SK-N-MC (cell line): ENCODE data around the gene WDR11.

Experiments used
- DNase-seq: peaks from one replicate; pipeline ENCODE4 v3.0.0-alpha.2; 2011; ENCODE audit warnings: low read depth, low spot score
- H3K27ac ChIP-seq: fragments of 200-600 bp; sonication (generic); 2 replicates; pipeline ENCODE4 v1.5.1; 2016; ENCODE audit warnings: mixed run types
- H3K36me3 ChIP-seq: fragments of 200-600 bp; sonication (generic); 2 replicates; pipeline ENCODE4 v1.6.1; 2017; ENCODE audit warnings: antibody characterized with exemption, low read length, mixed read lengths; ENCODE audit not compliant: insufficient read depth
- H3K4me3 ChIP-seq: fragments of 200-600 bp; sonication (generic); 2 replicates; pipeline ENCODE4 v1.5.1; 2016
- H3K9ac ChIP-seq: fragments of 200-600 bp; sonication (generic); 2 replicates; pipeline ENCODE4 v1.8.0; 2017; ENCODE audit warnings: mixed run types, mixed read lengths; ENCODE audit not compliant: insufficient read length
- H3K9me3 ChIP-seq: fragments of 200-600 bp; sonication (generic); 2 replicates; pipeline ENCODE4 v1.6.1; 2017; ENCODE audit warnings: low read depth, mild to moderate bottlenecking, antibody characterized with exemption, low read length, moderate library complexity, mixed read lengths
- EZH2 ChIP-seq: fragments of 200-600 bp; sonication (generic); IDR thresholded peaks from one replicate; pipeline ENCODE4 v1.6.1; 2017; ENCODE audit warnings: antibody characterized with exemption
- FOXP2 ChIP-seq: optimal IDR thresholded peaks from 2 replicates; pipeline ENCODE3; 2011; ENCODE audit warnings: mild to moderate bottlenecking, moderate library complexity; ENCODE audit not compliant: insufficient read depth; ENCODE audit errors: extremely low read length, control extremely low read depth
- POLR2AphosphoS5 ChIP-seq: IDR thresholded peaks from 2 replicates; pipeline ENCODE4 v1.6.1; 2012; ENCODE audit warnings: mild to moderate bottlenecking, low read depth, low read length, borderline replicate concordance

The WDR11 gene

DNA sequence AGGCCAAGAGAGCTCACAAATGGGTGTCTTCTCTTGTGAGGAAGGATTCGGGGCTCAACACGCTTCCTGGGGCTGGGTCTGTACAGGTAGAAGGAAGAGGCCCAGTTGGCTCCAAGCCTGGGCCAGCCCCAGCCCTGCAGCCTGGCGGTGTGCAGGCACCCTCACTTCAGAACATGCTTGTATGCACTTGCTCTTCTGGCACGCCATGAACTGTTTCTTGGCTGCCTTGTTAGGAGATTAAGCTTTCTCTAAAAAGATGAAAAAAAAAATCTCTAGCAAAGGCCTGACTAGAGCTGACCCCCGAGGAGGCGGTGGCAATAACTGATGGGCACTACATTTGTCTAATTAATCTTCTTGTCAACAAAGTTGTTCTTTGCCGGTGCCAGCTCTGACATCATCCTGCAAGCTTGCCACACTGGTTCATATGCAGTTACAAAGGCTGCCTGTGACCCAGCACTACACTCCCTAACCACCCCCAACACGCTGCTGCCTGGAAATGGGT lies 94.7 kb downstream of the WDR11 start:
- Histone ChIP-seq H3K36me3 (no peaks in the 10 kb centered on the region), H3K9ac (no peak overlapping the region), H3K9me3 (no peaks in the 10 kb centered on the region), H3K4me3 (no peak overlapping the region), H3K27ac (no peak overlapping the region)
- DNase-seq = no peak
- no peak for TF ChIP-seq POLR2AphosphoS5
- TF ChIP-seq FOXP2 = no peak
- TF ChIP-seq EZH2 = no peak

DNA sequence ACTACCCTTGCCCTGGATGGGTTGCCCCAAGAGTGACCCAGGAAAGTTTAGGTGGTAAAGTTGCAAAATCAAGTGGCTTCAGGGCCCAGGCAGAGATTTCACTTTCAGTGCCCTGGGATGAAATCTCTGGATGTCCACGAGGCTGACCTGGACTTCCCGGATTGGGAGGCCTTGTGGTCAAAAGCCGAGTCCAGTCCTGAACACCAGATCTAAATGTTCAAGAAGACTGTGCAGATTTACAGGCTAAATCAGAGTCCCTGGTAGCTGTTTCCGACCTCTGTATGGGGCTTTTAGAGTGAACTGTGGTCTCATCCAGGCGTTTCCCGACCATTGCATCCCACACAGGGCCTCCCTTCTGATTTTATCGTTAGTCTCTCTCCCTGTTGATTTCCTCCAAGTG lies 95.3 kb downstream of the WDR11 start:
- TF ChIP-seq FOXP2 (no peak), EZH2 (no peak), POLR2AphosphoS5 (no peak)
- Histone ChIP-seq H3K36me3 (no peaks in the 10 kb centered on the region), H3K9ac (no peak overlapping the region), H3K4me3 (no peak overlapping the region), H3K9me3 (no peaks in the 10 kb centered on the region), H3K27ac (no peak overlapping the region)
- no peak for DNase-seq

DNA sequence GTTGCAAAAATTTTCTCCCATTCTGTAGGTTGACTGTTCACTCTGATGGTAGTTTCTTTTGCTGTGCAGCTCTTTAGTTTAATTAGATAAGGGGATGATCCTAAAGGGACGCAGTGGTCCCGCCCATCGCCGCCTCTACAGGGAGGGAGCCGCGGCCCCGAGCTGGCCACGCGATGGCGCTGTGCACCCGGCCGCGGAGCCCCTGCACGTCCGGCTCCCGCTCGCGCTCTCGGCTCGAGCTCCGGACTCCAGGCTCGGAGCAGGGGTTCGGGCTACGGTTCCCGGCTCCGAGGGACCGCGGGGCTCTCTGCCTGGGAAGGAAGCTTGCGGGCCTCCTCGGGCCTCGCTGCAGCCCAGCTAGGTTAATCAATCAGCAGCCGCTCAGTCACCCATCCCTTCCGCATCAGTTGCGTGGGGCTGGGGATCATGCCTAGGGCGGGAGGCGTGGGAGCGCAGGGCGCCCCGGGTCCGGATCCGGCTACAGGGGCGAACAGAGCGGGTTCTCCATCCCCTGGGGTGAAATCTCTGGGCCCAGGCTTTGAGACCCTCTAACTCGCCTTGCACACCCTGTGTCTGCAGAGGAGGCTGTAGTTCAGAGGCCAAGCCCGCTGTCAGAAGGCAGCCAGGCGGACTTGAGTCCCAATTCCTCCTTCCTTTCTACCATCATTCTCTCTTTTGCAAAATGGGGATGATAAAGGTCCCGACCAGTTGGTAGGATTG lies 97.9 kb downstream of the WDR11 start:
- no peak for DNase-seq
- no peaks in the 10 kb centered on the region for H3K36me3 ChIP-seq
- no peak overlapping the region for H3K4me3 ChIP-seq
- TF ChIP-seq FOXP2 (no peak), POLR2AphosphoS5 (no peak), EZH2 (no peak)
- H3K9ac ChIP-seq = no peak overlapping the region
- H3K27ac ChIP-seq = no peak overlapping the region
- H3K9me3 ChIP-seq = no peaks in the 10 kb centered on the region

DNA sequence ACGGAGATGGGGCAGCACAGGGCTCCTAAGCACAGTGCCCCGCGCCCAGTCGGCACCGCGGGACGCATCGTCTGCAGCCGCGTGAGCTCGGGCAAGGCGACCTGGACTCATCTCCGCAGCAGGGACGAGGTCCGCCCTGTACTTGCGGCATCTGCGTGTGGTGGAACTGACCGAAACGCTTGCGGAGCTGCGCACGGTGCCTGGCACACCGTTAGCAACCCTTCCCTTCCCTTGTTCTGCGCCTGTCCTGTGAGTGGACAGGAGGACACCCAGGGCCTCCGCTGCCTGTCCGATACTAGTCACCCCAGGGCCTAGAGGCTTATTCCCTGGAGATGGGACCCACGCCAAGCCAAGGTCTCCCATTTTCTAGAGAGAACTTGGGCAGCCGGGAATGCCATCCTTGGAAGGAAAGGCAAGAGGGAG lies 98.5 kb downstream of the WDR11 start:
- no peak overlapping the region for H3K4me3 ChIP-seq
- TF ChIP-seq POLR2AphosphoS5 (no peak), FOXP2 (no peak), EZH2 (no peak)
- no peak overlapping the region for H3K27ac ChIP-seq
- H3K9ac ChIP-seq = no peak overlapping the region
- H3K36me3 ChIP-seq = no peaks in the 10 kb centered on the region
- DNase-seq = no peak
- H3K9me3 ChIP-seq = no peaks in the 10 kb centered on the region

DNA sequence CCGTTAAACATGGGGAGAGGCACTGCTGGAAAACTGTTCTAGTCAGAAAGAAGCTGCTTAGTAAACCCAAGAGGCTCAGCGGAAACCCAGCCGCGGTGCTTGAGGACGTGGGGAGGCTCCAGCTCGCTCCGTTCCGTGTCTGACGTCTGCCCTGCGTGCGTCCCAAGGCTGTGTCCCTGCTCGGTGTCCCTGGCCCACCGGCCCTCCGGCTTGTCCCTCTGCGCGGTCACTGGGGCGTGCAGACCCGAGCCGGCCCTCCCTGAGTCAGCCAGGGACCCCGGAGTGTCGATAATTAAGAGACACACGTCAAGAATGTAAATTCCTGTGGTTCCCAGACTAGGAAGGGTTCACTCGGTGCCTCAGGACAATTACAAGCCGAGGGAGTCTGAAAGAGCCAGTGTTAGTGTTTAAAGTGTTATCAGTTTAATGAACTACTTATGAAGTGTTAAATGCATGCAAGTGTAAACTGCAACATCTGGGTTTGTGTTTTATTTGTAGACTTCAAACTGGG lies 98.9 kb downstream of the WDR11 start:
- DNase-seq = no peak
- Histone ChIP-seq H3K36me3 (no peaks in the 10 kb centered on the region), H3K9ac (no peak overlapping the region)

DNA sequence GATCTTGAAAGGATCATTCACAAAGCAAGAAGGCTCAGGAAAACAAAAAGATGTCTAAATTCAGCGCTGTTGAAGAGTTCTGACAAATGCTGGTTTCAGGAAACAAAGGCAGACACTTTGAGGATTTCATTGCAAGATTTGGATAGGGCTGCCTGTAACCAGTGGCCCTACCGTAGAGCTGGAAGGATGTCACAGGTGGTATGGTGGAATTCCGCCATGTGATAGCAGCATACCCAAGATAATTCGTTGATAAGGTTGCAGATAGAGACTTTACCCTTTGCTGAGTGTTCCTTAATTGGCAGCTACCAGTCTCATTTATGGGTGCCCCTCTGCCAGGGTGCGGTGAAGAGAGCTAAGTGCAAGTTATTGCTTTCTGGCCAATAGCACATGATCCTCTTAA lies 100.1 kb downstream of the WDR11 start:
- no peak overlapping the region for H3K27ac ChIP-seq
- no peak overlapping the region for H3K9ac ChIP-seq
- no peak overlapping the region for H3K4me3 ChIP-seq
- TF ChIP-seq EZH2 (no peak), POLR2AphosphoS5 (no peak), FOXP2 (no peak)
- no peaks in the 10 kb centered on the region for H3K9me3 ChIP-seq
- DNase-seq = no peak
- H3K36me3 ChIP-seq = no peaks in the 10 kb centered on the region

More for the DNA sequence above, 98.9 kb downstream of the WDR11 start:
- no peak overlapping the region for H3K27ac ChIP-seq
- H3K4me3 ChIP-seq = no peak overlapping the region
- TF ChIP-seq FOXP2 (no peak), POLR2AphosphoS5 (no peak), EZH2 (no peak)
- no peaks in the 10 kb centered on the region for H3K9me3 ChIP-seq

DNA sequence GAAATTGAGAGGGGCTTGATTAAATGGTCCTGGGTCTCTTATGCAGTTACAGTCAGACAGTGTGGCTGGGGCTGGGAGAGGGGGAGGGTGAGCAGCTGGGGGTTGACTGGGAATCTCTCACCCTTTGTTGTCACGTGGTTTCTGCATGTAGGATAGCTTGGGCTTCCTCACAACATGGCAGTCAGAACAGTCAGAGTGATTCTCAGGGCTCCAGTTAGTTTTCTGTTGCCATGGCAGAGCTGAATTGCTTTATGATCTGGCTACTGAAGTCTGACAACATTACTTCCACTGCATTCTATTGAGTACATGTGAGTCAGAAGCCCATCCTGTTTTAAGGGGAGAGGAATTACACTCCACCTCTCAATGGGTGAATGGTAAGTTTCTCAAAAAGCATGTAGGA lies 102.7 kb downstream of the WDR11 start:
- H3K4me3 ChIP-seq = no peak overlapping the region
- no peaks in the 10 kb centered on the region for H3K36me3 ChIP-seq
- no peak overlapping the region for H3K9ac ChIP-seq
- no peak for TF ChIP-seq POLR2AphosphoS5
- no peak for TF ChIP-seq FOXP2
- no peak for DNase-seq
- H3K27ac ChIP-seq = no peak overlapping the region
- no peaks in the 10 kb centered on the region for H3K9me3 ChIP-seq
